Measurements from ENCODE around the gene ZNF367.

GRCh38 chr9:96440671-96441199 is 22.6 kb upstream of the ZNF367 start:
- TF ChIP-seq GATA2 (IDR thresholded peaks at IDR 0.05; ENCODE audit: low read depth, low read length) (no peak), GATA3 (IDR thresholded peaks at IDR 0.05; ENCODE audit: low read depth, low read length) (no peak)
